K562 (cell line): ENCODE results near the gene PRKCB. TPM values are rescaled to one million over a fixed set of nuclear protein-coding genes. Genes with fewer than 3 reads are reported as not detected.

Experiments used
- ATAC-seq: fragments of 200-7000 bp; cut with Tn5 transposase; 3 replicates; pipeline ENCODE4 v1.9.1; 2020; ENCODE audit warnings: moderate library complexity
- BruUV-seq: library from RNA; stranded (reverse); fragments of 400-500 nt; replicated peaks from 2 replicates; lab custom pipeline; 2021; lab: Mats Ljungman, UMichigan
- CTCF ChIA-PET: fragments of 300-600 bp; formaldehyde crosslinking; extraction: SDS; loops from one replicate; lab custom pipeline; 2021; ENCODE audit warnings: low intra/inter-chr PET ratio; lab: Yijun Ruan, JAX
- POLR2A ChIA-PET: fragments of 300-600, 350-650 bp; sonication (Branson Sonifier 250); formaldehyde crosslinking; extraction: SDS; loops from one replicate; lab custom pipeline; 2021; ENCODE audit warnings: antibody characterized with exemption, inconsistent platforms; lab: Yijun Ruan, JAX
- DNase-seq, 4 experiments: peaks; one replicate each; pipeline versions ENCODE4 v3.0.0 to v3.0.0-alpha.2; 2011 to 2018; ENCODE audit warnings: low spot score in 3 of 4, mixed read lengths in 3 of 4; ENCODE audit errors: extremely low read depth in 1 of 4
- FAIRE-seq: peaks from 2 replicates; lab custom pipeline; 2011; peaks lifted over from hg19 to GRCh38; lab: Jason Lieb, UNC
- H2AFZ ChIP-seq: 2 replicates; pipeline ENCODE4 v1.6.0; 2011; ENCODE audit warnings: low read depth, low read length, control low read depth, inconsistent platforms
- H3K27ac ChIP-seq: fragments of 200-600 bp; 3 replicates; pipeline ENCODE4 v1.8.0; 2011; ENCODE audit warnings: low read depth, mild to moderate bottlenecking, control low read depth, inconsistent platforms, low read length, moderate library complexity, mixed read lengths; ENCODE audit errors: extremely low read depth
- H3K27me3 ChIP-seq, 2 experiments: fragments of 300-600 bp in 1 of 2; 2 replicates in 1 of 2; 3 replicates in 1 of 2; pipeline versions ENCODE4 v1.6.0 to v1.8.0; 2011; ENCODE audit warnings: inconsistent platforms in 2 of 2, low read length in 2 of 2, mild to moderate bottlenecking in 1 of 2, mixed read lengths in 1 of 2, moderate library complexity in 1 of 2; ENCODE audit not compliant: control insufficient read depth in 2 of 2, insufficient read depth in 2 of 2
- H3K36me3 ChIP-seq: fragments of 300-600 bp; 3 replicates; pipeline ENCODE4 v1.8.0; 2011; ENCODE audit warnings: mild to moderate bottlenecking, low read length, inconsistent platforms; ENCODE audit not compliant: control insufficient read depth, insufficient read depth
- H3K4me1 ChIP-seq, 2 experiments: fragments of 200-600 bp in 1 of 2; replicated peaks in 1 of 2; 2 replicates in 1 of 2; 3 replicates in 1 of 2; pipeline versions ENCODE4 v1.5.1 to v1.8.0; 2011; ENCODE audit warnings: inconsistent platforms in 2 of 2, low read length in 2 of 2, mild to moderate bottlenecking in 1 of 2, mixed read lengths in 1 of 2, moderate library complexity in 1 of 2; ENCODE audit not compliant: control insufficient read depth in 2 of 2, insufficient read depth in 2 of 2
- H3K4me2 ChIP-seq: 2 replicates; pipeline ENCODE4 v1.6.1; 2011; ENCODE audit warnings: low read length, control low read depth, inconsistent platforms, mixed read lengths; ENCODE audit not compliant: insufficient read depth
- H3K4me3 ChIP-seq: fragments of 200-600 bp; sonication (generic), shearing (Covaris generic); 2 replicates; pipeline ENCODE4 v1.5.1; 2016; ENCODE audit warnings: control low read depth, inconsistent platforms
- H3K79me2 ChIP-seq: fragments of 200-600 bp; 3 replicates; pipeline ENCODE4 v1.8.0; 2011; ENCODE audit warnings: low read length, inconsistent platforms; ENCODE audit not compliant: control insufficient read depth, insufficient read depth
- H3K9ac ChIP-seq, 2 experiments: 2 replicates each; pipeline versions ENCODE4 v1.6.0 to v1.6.1; 2011; ENCODE audit warnings: low read depth in 2 of 2, low read length in 2 of 2, control low read depth in 1 of 2, inconsistent platforms in 1 of 2, mild to moderate bottlenecking in 1 of 2, mixed read lengths in 1 of 2; ENCODE audit not compliant: insufficient read depth in 1 of 2
- H3K9me1 ChIP-seq: one replicate; pipeline ENCODE4 v1.6.0; 2011; ENCODE audit warnings: inconsistent platforms, mild to moderate bottlenecking, low read length, moderate library complexity; ENCODE audit not compliant: control insufficient read depth, insufficient read depth
- H3K9me3 ChIP-seq: replicated peaks from 2 replicates; pipeline ENCODE4 v1.5.1; 2011; ENCODE audit warnings: low read depth, low read length, inconsistent platforms; ENCODE audit not compliant: control insufficient read depth, insufficient read depth
- H4K20me1 ChIP-seq: replicated peaks from 2 replicates; pipeline ENCODE4 v1.6.1; 2011; ENCODE audit warnings: low read length, inconsistent platforms, mixed read lengths; ENCODE audit not compliant: control insufficient read depth, insufficient read depth
- KAT2B ChIP-seq: IDR thresholded peaks from one replicate; pipeline ENCODE4 v1.6.1; 2012; ENCODE audit warnings: low read depth, mild to moderate bottlenecking, control low read depth, inconsistent platforms, low read length, moderate library complexity
- MAFG ChIP-seq: fragments of 450-650 bp; conservative IDR thresholded peaks from 2 replicates; pipeline ENCODE4 v1.6.1; 2016; ENCODE audit warnings: missing genetic modification characterization, missing compliant biosample characterization
- PML ChIP-seq: IDR thresholded peaks from 2 replicates; pipeline ENCODE4 v1.6.1; 2012; ENCODE audit warnings: low read length, inconsistent platforms
- SREBF1 ChIP-seq: fragments of 150-350 bp; IDR thresholded peaks from 2 replicates; pipeline ENCODE4 v1.6.1; 2014; ENCODE audit warnings: antibody characterized with exemption, low read depth, low read length, borderline replicate concordance
- TCF15 ChIP-seq: fragments of 250-450 bp; sonication (Bioruptor Pico); IDR thresholded peaks from 2 replicates; pipeline ENCODE4 v1.8.0; 2022; ENCODE audit warnings: moderate library complexity, mild to moderate bottlenecking, inconsistent platforms
- ZNF253 ChIP-seq: fragments of 250-450 bp; sonication (Bioruptor Pico); conservative IDR thresholded peaks from 2 replicates; pipeline ENCODE4 v1.6.1; 2021; ENCODE audit warnings: mild to moderate bottlenecking
- ZNF263 ChIP-seq: sonication (generic); formaldehyde crosslinking; IDR thresholded peaks from 2 replicates; pipeline ENCODE4 v1.8.0; 2022; ENCODE audit warnings: mild to moderate bottlenecking, missing genetic modification reagents, borderline replicate concordance
- ZNF347 ChIP-seq: fragments of 450-650 bp; formaldehyde crosslinking; IDR thresholded peaks from 2 replicates; pipeline ENCODE4 v1.4.0; 2020; ENCODE audit warnings: low read depth, mild to moderate bottlenecking, moderate library complexity
- WGBS: fragments of 100-300 bp; shearing (Covaris generic); methylation state at CpG from one replicate; pipeline ENCODE4 v1.1.6; 2016; ENCODE audit warnings: low coverage, mixed read lengths; ENCODE audit not compliant: insufficient coverage; ENCODE audit errors: missing lambda C conversion rate; 5-methylcytosine and 5-hydroxymethylcytosine counted together
- in situ Hi-C: fragments of 300-500 bp; cut with MboI; formaldehyde crosslinking; loops from 4 replicates; pipeline ENCODE4 v1.15.0; 2018; ENCODE audit warnings: inconsistent platforms, mixed read lengths
- intact Hi-C: fragments of 100-400 bp; cut with micrococcal nuclease; formaldehyde crosslinking; loops from 2 replicates; pipeline ENCODE4 v1.14.2; 2022
- polyA plus RNA-seq, 8 experiments: library from polyadenylated mRNA; depleted of rRNA in 4 of 8; stranded (reverse) in 5 of 8; unstranded in 3 of 8; fragments of >200 nt; fragmentation: Nextera tagmentation in 2 of 8; fragmentation: Illumina TruSeq in 1 of 8; extraction: Ambion mirVana in 2 of 8; extraction: Trizol in 1 of 8; gene quantifications; 2 replicates each; pipeline versions ENCODE4 v1.2.1 to v1.2.3, GENCODE V29; 2011 to 2014; ENCODE audit warnings: inconsistent platforms in 1 of 8, missing spikeins in 1 of 8
- total RNA-seq, 7 experiments: library from RNA; depleted of rRNA in 6 of 7; stranded (reverse); fragments of >200 nt in 6 of 7; fragmentation: Illumina TruSeq in 2 of 7; extraction: Trizol in 2 of 7; gene quantifications; 2 replicates each; pipeline versions ENCODE4 v1.2.1 to v1.2.3, GENCODE V29; 2011 to 2021; ENCODE audit warnings: low replicate concordance in 1 of 7
- TF ChIP-seq, protein P1 (sequence below): fragments of 250-450 bp; sonication (Bioruptor Pico); IDR thresholded peaks from 2 replicates; pipeline ENCODE4 v1.5.1; 2021; ENCODE audit warnings: mild to moderate bottlenecking
- TF ChIP-seq, protein P2 (sequence below), 2 experiments: IDR thresholded peaks; 2 replicates each; pipeline ENCODE4 v1.6.1; 2012; ENCODE audit warnings: improper control_type of control experiment in 2 of 2, low read depth in 2 of 2, low read length in 2 of 2, borderline replicate concordance in 1 of 2
- TF ChIP-seq, protein P3 (sequence below): fragments of 250-450 bp; sonication (Bioruptor Pico); IDR thresholded peaks from 2 replicates; pipeline ENCODE4 v1.5.0; 2021
- TF ChIP-seq, protein P4 (sequence below): sonication (generic); IDR thresholded peaks from 2 replicates; pipeline ENCODE4 v1.6.1; 2016

Gene PRKCB
- total and polyA plus RNA-seq, 9 of the 15 experiments (the other 6 are each of a cell fraction or from before 2014, with no cell fraction given) = 49.9 to 276 (median 148) TPM

DNA sequence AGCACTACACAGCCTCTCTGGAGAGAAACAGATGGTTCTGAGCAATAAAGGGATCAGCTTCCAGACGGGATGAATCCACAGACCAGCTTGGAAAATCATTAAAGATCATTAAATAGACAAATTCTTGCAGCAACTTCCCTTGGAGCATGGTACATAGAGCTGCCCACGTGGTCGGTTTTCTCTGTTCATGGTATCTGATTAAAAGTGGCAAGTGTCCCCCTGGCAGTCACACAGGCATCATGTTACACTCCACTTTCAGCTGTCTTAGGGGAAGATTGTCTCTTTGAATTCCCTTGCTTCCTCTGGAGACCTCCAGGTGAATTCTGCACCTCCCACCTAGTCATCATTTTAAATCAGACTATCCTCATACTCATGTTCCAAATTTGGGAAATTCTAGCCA, 328.2 kb downstream of the PRKCB start:
- no peak overlapping the region for H3K27ac ChIP-seq
- TF ChIP-seq ZNF263 (CRISPR knock-in tag) (no peak), SREBF1 (no peak), ZNF347 (CRISPR knock-in tag) (no peak), PML (no peak), MAFG (tag) (no peak), ZNF253 (no peak), KAT2B (no peak), TCF15 (CRISPR knock-in tag) (no peak)
- TF ChIP-seq, protein P1, sequence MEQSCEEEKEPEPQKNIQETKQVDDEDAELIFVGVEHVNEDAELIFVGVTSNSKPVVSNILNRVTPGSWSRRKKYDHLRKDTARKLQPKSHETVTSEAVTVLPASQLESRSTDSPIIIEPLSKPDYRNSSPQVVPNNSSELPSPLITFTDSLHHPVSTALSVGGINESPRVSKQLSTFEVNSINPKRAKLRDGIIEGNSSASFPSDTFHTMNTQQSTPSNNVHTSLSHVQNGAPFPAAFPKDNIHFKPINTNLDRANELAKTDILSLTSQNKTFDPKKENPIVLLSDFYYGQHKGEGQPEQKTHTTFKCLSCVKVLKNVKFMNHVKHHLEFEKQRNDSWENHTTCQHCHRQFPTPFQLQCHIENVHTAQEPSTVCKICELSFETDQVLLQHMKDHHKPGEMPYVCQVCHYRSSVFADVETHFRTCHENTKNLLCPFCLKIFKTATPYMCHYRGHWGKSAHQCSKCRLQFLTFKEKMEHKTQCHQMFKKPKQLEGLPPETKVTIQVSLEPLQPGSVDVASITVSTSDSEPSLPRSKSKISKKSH = no peak
- TF ChIP-seq, protein P2, sequence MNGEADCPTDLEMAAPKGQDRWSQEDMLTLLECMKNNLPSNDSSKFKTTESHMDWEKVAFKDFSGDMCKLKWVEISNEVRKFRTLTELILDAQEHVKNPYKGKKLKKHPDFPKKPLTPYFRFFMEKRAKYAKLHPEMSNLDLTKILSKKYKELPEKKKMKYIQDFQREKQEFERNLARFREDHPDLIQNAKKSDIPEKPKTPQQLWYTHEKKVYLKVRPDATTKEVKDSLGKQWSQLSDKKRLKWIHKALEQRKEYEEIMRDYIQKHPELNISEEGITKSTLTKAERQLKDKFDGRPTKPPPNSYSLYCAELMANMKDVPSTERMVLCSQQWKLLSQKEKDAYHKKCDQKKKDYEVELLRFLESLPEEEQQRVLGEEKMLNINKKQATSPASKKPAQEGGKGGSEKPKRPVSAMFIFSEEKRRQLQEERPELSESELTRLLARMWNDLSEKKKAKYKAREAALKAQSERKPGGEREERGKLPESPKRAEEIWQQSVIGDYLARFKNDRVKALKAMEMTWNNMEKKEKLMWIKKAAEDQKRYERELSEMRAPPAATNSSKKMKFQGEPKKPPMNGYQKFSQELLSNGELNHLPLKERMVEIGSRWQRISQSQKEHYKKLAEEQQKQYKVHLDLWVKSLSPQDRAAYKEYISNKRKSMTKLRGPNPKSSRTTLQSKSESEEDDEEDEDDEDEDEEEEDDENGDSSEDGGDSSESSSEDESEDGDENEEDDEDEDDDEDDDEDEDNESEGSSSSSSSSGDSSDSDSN (IDR thresholded peaks at IDR 0.05; ENCODE audit: borderline replicate concordance in 1 of 2, low read depth in 2 of 2, low read length in 2 of 2) = no peak
- TF ChIP-seq, protein P3, sequence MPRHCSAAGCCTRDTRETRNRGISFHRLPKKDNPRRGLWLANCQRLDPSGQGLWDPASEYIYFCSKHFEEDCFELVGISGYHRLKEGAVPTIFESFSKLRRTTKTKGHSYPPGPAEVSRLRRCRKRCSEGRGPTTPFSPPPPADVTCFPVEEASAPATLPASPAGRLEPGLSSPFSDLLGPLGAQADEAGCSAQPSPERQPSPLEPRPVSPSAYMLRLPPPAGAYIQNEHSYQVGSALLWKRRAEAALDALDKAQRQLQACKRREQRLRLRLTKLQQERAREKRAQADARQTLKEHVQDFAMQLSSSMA (CRISPR knock-in tag) = no peak
- TF ChIP-seq, protein P4, sequence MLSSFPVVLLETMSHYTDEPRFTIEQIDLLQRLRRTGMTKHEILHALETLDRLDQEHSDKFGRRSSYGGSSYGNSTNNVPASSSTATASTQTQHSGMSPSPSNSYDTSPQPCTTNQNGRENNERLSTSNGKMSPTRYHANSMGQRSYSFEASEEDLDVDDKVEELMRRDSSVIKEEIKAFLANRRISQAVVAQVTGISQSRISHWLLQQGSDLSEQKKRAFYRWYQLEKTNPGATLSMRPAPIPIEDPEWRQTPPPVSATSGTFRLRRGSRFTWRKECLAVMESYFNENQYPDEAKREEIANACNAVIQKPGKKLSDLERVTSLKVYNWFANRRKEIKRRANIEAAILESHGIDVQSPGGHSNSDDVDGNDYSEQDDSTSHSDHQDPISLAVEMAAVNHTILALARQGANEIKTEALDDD = no peak
- 62% methylated on average over 3 of the region's 3 CpGs for WGBS
- H3K4me3 ChIP-seq = no peak overlapping the region
- H3K9ac ChIP-seq = no peak overlapping the region
- no peaks in the 10 kb centered on the region for H3K4me1 ChIP-seq
- no peaks in the 10 kb centered on the region; the same call in 1 of the 2 replicates for H4K20me1 ChIP-seq
- no peaks in the 10 kb centered on the region for H3K79me2 ChIP-seq
- FAIRE-seq (no peak), ATAC-seq (no peak), DNase-seq (no peak)
- intact Hi-C loops (no loop called here), in situ Hi-C loops (no loop called here)
- H3K27me3 ChIP-seq = no peaks in the 10 kb centered on the region
- CTCF ChIA-PET = no interaction called here
- H3K4me2 ChIP-seq = no peak overlapping the region
- H2AFZ ChIP-seq = no peak overlapping the region
- peaks cover 73% of the 10 kb centered on the region for H3K36me3 ChIP-seq
- no TSS peak for BruUV-seq
- no peaks in the 10 kb centered on the region for H3K9me1 ChIP-seq
- POLR2A ChIA-PET = interaction anchor here (0.6 to 1.5 kb wide), 5 partner anchors 9 to 1166 kb away, joined by 3 to 4 read pairs (median 3); no protein-coding TSS in a partner anchor
- no peaks in the 10 kb centered on the region for H3K9me3 ChIP-seq
